CD4-positive, CD25-positive, alpha-beta regulatory T cell (primary cell): ENCODE measurements around the gene C1orf53. TPM values are rescaled to one million over a fixed set of nuclear protein-coding genes. Genes with fewer than 3 reads are reported as not detected.
A peak's percentile ranks its signal among the peaks of the same experiment; 100 is the strongest.
"Not testable (repeated sequence)": the region's sequence is repeated elsewhere in the genome, so short reads cannot be mapped to it uniquely, and the experiment has no call there.

ENCODE experiments used
- ATAC-seq, 2 donors: fragments of 150-1000 bp; cut with Tn5 transposase; one replicate each; pipeline ENCODE4 v1.10.0; 2021; ENCODE audit warnings: low read depth in 2 of 2, moderate number of reproducible peaks in 2 of 2, moderate library complexity in 1 of 2
- DNase-seq, 3 donors: peaks; one replicate each; pipeline versions ENCODE4 v3.0.0 to v3.0.0-alpha.2; 2012 to 2022; ENCODE audit warnings: mixed read lengths in 1 of 3
- H3K27ac ChIP-seq: one replicate; pipeline ENCODE4 v1.7.0; 2013; ENCODE audit warnings: mild to moderate bottlenecking, low read length; ENCODE audit not compliant: insufficient read depth, poor library complexity, severe bottlenecking
- H3K27me3 ChIP-seq: one replicate; pipeline ENCODE4 v1.7.0; 2013; ENCODE audit warnings: low read length; ENCODE audit not compliant: control insufficient read depth, insufficient read depth
- H3K36me3 ChIP-seq: one replicate; pipeline ENCODE4 v1.7.0; 2013; ENCODE audit warnings: mild to moderate bottlenecking, low read length, moderate library complexity; ENCODE audit not compliant: control insufficient read depth, insufficient read depth
- H3K4me1 ChIP-seq: 2 replicates; pipeline ENCODE4 v1.7.0; 2013; ENCODE audit warnings: mild to moderate bottlenecking, low read length; ENCODE audit not compliant: insufficient read depth, control insufficient read depth, poor library complexity, severe bottlenecking
- H3K4me3 ChIP-seq: one replicate; pipeline ENCODE4 v1.7.0; 2013; ENCODE audit warnings: low read depth, mild to moderate bottlenecking, low read length, moderate library complexity
- H3K9me3 ChIP-seq, 2 experiments: 1 replicate in 1 of 2; 2 replicates in 1 of 2; pipeline ENCODE4 v1.7.0; 2013; ENCODE audit warnings: low read length in 2 of 2, mild to moderate bottlenecking in 1 of 2, moderate library complexity in 1 of 2; ENCODE audit not compliant: control insufficient read depth in 2 of 2
- H3K27ac Mint-ChIP-seq, 3 donors: one replicate each; pipeline ENCODE4 v1.8.0; 2020 to 2022; ENCODE audit warnings: mild to moderate bottlenecking in 3 of 3, mixed read lengths in 3 of 3, moderate library complexity in 2 of 3
- H3K27me3 Mint-ChIP-seq: one replicate; pipeline ENCODE4 v1.8.0; 2022; ENCODE audit warnings: mild to moderate bottlenecking, mixed read lengths
- H3K36me3 Mint-ChIP-seq: one replicate; pipeline ENCODE4 v1.8.0; 2020; ENCODE audit warnings: mixed read lengths
- H3K4me1 Mint-ChIP-seq, 4 donors: one replicate each; pipeline ENCODE4 v1.8.0; 2020 to 2022; ENCODE audit warnings: mixed read lengths in 4 of 4, mild to moderate bottlenecking in 1 of 4
- H3K4me3 Mint-ChIP-seq, 4 donors: one replicate each; pipeline ENCODE4 v1.8.0; 2020 to 2022; ENCODE audit warnings: mild to moderate bottlenecking in 4 of 4, mixed read lengths in 4 of 4, moderate library complexity in 3 of 4
- H3K9me3 Mint-ChIP-seq, 7 donors: one replicate each; pipeline ENCODE4 v1.8.0; 2020 to 2022; ENCODE audit warnings: mixed read lengths in 7 of 7, mild to moderate bottlenecking in 3 of 7, moderate library complexity in 2 of 7
- polyA plus RNA-seq, 4 donors: library from polyadenylated mRNA; unstranded; fragments of 300-500 nt; fragmentation: Illumina TruSeq; gene quantifications; one replicate each; pipeline ENCODE4 v1.2.3, GENCODE V29; 2021
- total RNA-seq: library from RNA; stranded (reverse); gene quantifications from one replicate; pipeline ENCODE4 v1.2.3, GENCODE V29; 2022

The C1orf53 gene
- total and polyA plus RNA-seq, 5 donors from 2014 or later = 1.2 to 1.4 TPM; not detected in 3

DNA sequence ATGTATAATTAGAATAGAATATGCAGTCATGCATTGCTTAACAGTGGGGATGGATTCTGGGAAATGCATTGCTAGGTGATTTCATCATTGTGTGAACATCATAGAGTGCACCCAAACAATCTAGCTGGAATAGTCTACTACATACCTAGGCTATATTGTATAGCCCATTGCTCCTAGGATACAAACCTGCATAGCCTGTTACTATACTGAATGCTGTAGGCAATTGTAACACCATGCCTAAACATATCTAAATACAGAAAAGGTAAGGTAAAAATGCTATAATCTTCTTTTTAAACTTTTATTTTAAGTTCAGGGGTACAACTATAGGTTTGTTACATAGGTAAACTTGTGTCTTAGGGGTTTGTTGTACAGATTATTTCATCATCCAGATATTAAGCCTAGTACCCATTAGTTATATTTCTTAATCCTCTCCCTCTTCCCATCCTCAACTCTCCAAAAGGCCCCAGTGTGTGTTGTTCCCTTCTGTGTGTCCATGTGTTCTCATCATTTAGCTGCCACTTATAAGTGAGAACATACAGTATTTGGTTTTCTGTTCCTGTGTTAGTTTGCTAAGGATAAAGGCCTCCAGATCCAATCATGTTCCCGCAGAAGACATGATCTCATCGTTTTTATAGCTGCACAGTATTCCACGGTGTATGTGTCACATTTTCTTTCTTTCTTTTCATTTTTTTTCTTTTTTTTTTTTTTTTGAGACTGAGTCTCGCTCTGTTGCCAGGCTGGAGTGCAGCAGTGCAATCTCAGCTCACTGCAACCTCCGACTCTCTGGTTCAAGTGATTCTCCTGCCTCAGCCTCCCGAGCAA is 36.9 kb downstream of the C1orf53 start:
- not testable (repeated sequence) for H3K27ac Mint-ChIP-seq, H3K4me3 ChIP-seq, DNase-seq, H3K4me3 Mint-ChIP-seq, H3K27ac ChIP-seq, H3K27me3 ChIP-seq, ATAC-seq, H3K4me1 ChIP-seq, H3K36me3 ChIP-seq, H3K4me1 Mint-ChIP-seq, H3K9me3 Mint-ChIP-seq, H3K9me3 ChIP-seq, H3K36me3 Mint-ChIP-seq
- H3K27me3 Mint-ChIP-seq = peaks cover 54% of the 10 kb centered on the region

DNA sequence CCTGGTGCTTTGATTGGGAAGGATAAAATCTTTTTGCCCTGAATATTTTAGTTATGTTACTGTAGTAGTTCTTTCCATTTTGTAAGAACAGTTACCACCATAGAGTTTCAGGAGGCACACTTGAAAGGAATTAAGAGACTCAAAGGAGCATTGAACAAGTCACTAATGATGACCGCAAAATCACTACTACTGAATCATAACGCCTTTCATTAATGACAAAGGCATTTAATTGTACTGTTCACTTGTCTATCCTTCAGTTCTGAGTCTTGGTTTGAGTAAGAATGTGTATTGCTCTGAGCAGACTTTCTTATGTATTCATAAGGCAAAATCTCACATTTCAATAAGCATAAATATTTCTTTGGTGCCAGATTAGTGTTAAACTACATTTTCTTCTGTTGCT is 39.6 kb downstream of the C1orf53 start:
- no peak overlapping the region for H3K4me3 ChIP-seq
- Mint-ChIP-seq H3K36me3 (no peaks in the 10 kb centered on the region), H3K9me3 (no peaks in the 10 kb centered on the region), H3K27me3 (peaks cover 41% of the 10 kb centered on the region), H3K27ac (no peak overlapping the region), H3K4me3 (no peak overlapping the region), H3K4me1 (no peaks in the 10 kb centered on the region)
- ATAC-seq = no peak
- H3K9me3 ChIP-seq = no peaks in the 10 kb centered on the region
- no peaks in the 10 kb centered on the region for H3K36me3 ChIP-seq
- H3K27me3 ChIP-seq = peaks cover 3% of the 10 kb centered on the region
- no peak overlapping the region for H3K27ac ChIP-seq
- H3K4me1 ChIP-seq = no peaks in the 10 kb centered on the region
- DNase-seq = no peak

DNA sequence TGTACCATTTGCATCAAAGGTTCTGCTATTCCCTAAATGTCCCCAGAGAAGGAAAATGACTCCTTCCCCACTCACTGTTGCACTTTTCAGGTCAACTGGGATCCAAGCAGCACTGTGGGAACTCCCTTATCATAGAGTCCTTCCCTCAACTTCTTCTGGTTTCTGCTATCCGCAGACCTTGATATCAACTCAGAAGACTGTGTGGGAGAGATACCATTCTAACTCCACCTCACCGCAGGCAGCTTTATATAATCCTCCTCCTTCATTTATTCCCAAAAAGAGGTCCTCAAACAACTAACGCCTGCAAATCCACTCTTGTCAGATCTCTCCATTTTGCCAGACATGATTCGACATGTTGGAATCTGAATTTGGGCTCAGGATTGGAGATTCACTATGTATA is 42.1 kb downstream of the C1orf53 start:
- peaks cover 21% of the 10 kb centered on the region for H3K27me3 Mint-ChIP-seq
- H3K4me3 ChIP-seq = no peak overlapping the region
- peaks cover 3% of the 10 kb centered on the region for H3K27me3 ChIP-seq
- H3K36me3 Mint-ChIP-seq = no peaks in the 10 kb centered on the region
- no peaks in the 10 kb centered on the region for H3K36me3 ChIP-seq
- H3K9me3 Mint-ChIP-seq = no peaks in the 10 kb centered on the region
- no peak overlapping the region for H3K27ac ChIP-seq
- H3K9me3 ChIP-seq = no peaks in the 10 kb centered on the region
- no peak for DNase-seq
- H3K4me1 Mint-ChIP-seq = peaks cover 6 to 19% (median 16%) of the 10 kb centered on the region in 4 donors
- H3K4me1 ChIP-seq = peaks cover 13% of the 10 kb centered on the region
- H3K27ac Mint-ChIP-seq = no peak overlapping the region
- no peak overlapping the region for H3K4me3 Mint-ChIP-seq
- ATAC-seq = no peak

DNA sequence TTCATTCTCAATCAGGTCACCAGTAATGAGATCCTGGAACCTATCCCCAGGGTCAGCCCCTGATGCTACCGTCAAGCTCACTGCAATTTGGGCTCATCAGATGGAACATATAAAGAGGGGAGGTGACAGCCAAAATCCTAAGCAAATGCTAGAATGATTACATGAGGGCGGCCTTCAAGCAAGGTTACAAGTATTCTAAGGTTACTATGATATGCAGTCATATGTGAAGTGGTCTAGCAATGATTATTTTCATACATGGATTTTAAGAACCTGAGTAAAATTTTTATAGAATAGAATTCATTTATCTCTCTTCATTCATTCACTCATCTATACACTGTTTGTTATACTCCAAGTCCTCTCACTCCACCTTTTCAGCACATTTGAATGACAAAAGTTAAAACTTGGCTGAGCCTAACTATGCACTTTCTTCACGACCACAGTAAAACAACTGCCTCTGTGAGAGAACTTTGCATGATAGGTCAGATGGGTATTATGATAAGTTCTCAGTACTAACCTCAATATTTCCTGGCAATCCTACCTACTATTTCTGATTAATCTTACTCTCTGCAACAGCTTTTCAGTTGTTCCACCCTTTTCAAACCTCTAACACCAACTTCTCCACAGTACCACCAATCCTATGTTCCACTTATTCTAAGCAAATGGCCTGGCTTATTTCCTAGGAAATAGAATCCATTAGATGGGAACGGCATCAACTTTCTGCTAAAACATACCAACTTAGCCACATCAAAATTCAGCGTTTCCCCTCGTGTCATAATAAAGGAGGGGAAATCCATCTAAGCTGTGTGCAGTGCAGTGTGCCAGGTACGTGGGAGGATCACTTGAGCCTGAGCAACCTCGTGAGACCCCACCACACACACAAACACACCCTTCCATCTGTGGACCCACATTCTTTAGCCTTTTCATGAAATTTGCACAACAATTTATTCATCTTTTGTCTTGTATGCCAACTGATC is 46.8 kb downstream of the C1orf53 start:
- Histone ChIP-seq H3K4me3 (peak overlapping the region; percentile 70), H3K36me3 (no peaks in the 10 kb centered on the region), H3K27ac (no peak overlapping the region), H3K4me1 (peaks cover 22% of the 10 kb centered on the region), H3K27me3 (no peaks in the 10 kb centered on the region), H3K9me3 (no peaks in the 10 kb centered on the region)
- Mint-ChIP-seq H3K27ac (peak overlapping the region; percentile 1 to 76 (median 27)), H3K4me3 (peak overlapping the region in 3 of 4 donors; percentile 10 to 72 (median 56)), H3K27me3 (peaks cover 11% of the 10 kb centered on the region), H3K4me1 (peaks cover 10 to 30% (median 21%) of the 10 kb centered on the region in 4 donors), H3K36me3 (no peaks in the 10 kb centered on the region), H3K9me3 (peaks cover 0 to 1% (median 0%) of the 10 kb centered on the region in 7 donors)
- ATAC-seq = peak; percentile 87 to 90
- DNase-seq = peak in 2 of 3 donors; percentile 39 to 79

DNA sequence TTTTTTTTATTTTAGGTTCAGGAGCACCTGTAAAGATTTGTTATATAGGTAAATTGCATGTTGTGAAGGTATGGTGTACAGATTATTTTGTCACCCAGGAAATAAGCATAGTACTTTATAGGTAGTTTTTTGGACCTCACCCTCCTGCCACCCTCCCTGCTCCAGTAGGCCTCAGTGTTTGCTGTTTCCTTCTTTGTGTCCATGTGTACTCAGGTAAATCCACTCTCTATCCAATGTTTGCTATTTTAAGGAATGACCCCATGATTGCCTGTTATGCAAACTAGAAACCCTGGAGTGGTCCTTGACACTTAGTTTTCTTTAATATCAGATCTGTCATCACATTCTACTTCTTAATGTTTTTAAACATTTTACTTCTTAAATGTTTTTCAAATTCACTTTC is 48.7 kb downstream of the C1orf53 start:
- Histone ChIP-seq H3K4me1 (peaks cover 22% of the 10 kb centered on the region), H3K27me3 (no peaks in the 10 kb centered on the region), H3K27ac (no peak overlapping the region), H3K9me3 (no peaks in the 10 kb centered on the region), H3K4me3 (no peak overlapping the region), H3K36me3 (no peaks in the 10 kb centered on the region)
- DNase-seq (no peak), ATAC-seq (no peak)
- no peaks in the 10 kb centered on the region for H3K27me3 Mint-ChIP-seq
- peaks cover 10 to 30% (median 21%) of the 10 kb centered on the region in 4 donors for H3K4me1 Mint-ChIP-seq
- H3K36me3 Mint-ChIP-seq = no peaks in the 10 kb centered on the region
- peak overlapping the region in 1 of 4 donors; percentile 48 for H3K4me3 Mint-ChIP-seq
- H3K27ac Mint-ChIP-seq = peak overlapping the region in 1 of 3 donors; percentile 42
- peaks cover 0 to 1% (median 0%) of the 10 kb centered on the region in 7 donors for H3K9me3 Mint-ChIP-seq

DNA sequence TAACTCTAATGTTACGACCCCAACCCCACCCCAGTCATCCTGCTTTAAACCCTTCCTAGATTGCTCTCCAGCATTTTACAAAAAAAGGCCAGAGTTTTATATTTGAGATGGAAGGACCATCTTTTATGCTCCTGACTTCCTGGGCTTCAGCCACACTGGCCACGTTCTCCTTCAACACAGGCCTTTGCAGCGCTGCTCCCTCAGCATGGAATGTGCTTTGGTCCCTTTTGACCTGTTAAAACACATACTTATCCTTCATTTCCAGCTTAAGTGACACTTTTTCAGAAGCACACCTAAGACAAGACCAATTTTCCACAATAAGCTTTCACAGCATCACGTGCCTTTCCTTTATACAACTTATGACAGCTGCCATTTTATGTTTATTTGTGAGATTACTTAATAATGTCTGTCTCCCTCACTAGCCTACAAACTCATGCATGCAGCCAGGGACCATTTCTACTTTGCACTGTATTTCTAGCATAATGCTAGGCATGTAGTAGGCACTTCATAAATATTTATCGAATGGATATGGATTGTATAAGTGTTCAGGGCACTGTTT is 49.3 kb downstream of the C1orf53 start:
- Histone ChIP-seq H3K4me3 (no peak overlapping the region), H3K36me3 (no peaks in the 10 kb centered on the region), H3K27me3 (no peaks in the 10 kb centered on the region), H3K9me3 (no peaks in the 10 kb centered on the region), H3K4me1 (peaks cover 22% of the 10 kb centered on the region), H3K27ac (no peak overlapping the region)
- Mint-ChIP-seq H3K36me3 (no peaks in the 10 kb centered on the region), H3K4me3 (no peak overlapping the region), H3K4me1 (peaks cover 10 to 30% (median 21%) of the 10 kb centered on the region in 4 donors), H3K27ac (peak overlapping the region in 2 of 3 donors; percentile 5 to 42), H3K27me3 (no peaks in the 10 kb centered on the region), H3K9me3 (peaks cover 0 to 1% (median 0%) of the 10 kb centered on the region in 7 donors)
- ATAC-seq (no peak), DNase-seq (no peak)

DNA sequence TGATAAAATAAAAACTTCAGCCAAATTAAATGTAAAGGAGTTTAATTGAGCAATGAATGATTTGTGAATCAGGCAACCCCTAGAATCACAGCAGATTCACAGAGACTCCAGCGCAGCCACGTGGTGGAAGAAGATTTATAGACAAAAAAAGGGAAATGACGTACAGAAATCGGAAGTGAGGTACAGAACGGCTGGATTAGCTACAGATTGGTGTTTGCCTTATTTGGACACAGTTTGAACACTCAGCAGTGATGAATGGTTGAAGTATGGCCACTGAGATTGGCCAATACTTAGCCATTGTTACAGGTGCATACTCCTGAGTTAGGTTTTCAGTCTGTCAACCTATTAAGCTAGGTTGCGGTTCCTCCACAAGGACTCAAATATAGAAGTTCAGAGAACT is 51.0 kb downstream of the C1orf53 start:
- not testable (repeated sequence) for DNase-seq, H3K27me3 Mint-ChIP-seq, H3K27ac Mint-ChIP-seq, ATAC-seq, H3K9me3 ChIP-seq, H3K27ac ChIP-seq, H3K27me3 ChIP-seq, H3K36me3 Mint-ChIP-seq, H3K4me3 Mint-ChIP-seq, H3K4me3 ChIP-seq, H3K36me3 ChIP-seq
- Mint-ChIP-seq H3K9me3 (peaks cover 0 to 10% (median 0%) of the 10 kb centered on the region in 7 donors), H3K4me1 (peaks cover 10 to 21% (median 15%) of the 10 kb centered on the region in 4 donors)
- H3K4me1 ChIP-seq = peaks cover 18% of the 10 kb centered on the region
